GM21526 (cell line): ENCODE measurements around the gene ARFGAP2.

Experiments
- ATAC-seq: cut with Tn5 transposase; IDR thresholded peaks from one replicate; pipeline ENCODE4 v1.9.1; 2021; ENCODE audit warnings: moderate library complexity; ENCODE audit not compliant: unreplicated experiment, low FRiP score

ARFGAP2 gene

DNA sequence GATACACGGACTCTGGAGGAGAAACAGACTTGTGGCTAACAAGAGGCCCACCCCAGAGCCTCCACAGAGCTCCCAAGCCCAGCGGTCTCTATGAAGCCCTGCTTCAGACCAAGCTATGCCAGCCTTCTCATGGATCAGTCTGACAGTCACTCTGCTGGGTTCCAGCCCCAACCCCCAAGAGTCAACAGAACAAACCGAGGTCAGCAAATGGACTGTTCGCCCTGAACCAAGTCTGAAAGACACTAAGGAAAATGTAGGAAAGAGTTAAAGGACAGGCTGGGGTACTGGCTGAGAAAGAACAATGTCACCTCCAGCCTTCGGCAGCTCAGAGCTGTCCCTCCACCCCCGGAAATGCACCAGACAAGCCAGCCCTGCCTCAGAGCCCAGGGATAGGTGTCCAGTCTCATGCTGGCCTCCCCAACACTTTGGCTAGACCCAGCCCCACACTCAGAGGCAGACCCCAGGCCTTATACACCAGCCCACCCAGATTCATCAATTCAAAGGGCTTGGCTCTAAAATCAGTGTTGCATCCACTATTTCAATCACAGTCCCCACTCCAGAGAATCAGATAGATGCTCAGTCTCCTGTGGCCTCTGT lies 3.8 kb downstream of the ARFGAP2 start:
- ATAC-seq, result no peak

DNA sequence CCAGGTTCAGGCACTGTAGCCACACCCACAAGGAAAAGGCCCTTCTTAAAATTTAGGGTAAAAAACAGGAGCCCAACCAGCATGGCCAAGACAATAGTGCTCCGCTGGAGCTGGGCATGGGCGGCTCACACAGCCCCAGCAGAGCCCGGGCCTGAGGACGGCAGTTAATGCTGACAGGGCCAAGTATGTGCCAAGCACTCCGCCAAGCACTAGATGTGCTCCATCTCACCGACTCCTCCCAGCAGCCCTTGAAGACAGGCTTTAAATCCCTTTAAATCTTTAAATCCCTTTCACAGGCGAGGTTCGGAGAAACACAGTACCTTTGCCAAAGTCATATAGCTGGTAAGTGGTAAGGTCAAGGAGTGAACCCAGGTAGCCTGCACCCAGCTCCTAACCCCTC lies 4.8 kb downstream of the ARFGAP2 start:
- ATAC-seq, result no peak

DNA sequence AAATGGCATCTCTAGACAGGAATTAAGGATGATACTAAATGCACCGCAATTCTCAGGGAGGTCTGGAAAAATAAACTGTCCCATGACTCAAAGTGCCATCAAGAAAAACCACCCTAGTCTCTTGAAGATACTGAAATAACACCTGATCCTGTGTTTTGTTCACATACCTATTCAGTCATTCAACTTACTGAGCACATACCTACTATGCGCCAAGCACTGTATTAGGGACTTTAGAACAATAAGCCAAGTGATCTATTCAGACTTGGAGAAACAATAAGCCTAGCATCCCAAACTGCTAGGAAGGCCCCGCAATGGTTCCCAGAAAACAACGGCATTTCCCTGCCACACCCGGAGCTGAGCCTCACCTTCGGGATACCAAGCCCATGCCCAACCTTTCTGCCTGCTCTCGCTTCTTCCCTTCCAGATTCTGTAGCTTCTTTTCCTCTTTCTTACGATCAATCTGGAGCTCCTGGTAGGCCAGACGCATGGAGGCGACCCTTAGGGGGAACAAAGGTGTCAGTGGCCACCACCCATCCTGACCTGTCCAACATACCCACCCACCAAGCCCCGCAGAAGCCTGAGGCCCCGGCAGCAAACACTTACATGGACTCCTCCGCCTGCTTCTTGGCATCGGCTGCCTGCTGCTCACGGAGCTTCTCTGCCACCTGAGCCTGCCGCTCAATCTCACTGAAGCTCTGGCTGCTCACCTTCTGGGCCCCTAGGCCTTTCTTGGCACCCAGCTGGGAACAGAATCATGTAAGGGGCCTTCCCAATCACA lies 5.4 kb downstream of the ARFGAP2 start:
- ATAC-seq, result no peak

DNA sequence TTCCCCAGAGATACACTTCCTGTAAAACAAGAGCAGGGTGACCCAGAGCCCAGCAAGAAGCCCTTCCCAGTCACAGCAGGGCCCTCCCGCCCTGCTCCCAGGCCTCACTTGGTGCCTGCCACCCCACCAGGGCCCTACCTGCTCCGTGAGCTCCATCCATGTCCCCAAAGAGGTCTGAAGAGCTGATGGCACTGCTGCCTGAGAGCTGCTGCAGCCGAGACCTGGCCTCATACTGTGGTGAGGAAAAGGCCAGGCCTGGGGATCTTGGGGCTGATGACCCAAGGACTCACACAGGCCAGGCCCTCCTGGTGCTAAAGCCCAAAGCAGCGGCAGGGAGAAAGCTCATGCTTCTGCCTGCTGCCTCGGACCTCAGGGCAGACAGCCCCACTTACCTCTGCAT lies 10.3 kb downstream of the ARFGAP2 start:
- ATAC-seq, result no peak

DNA sequence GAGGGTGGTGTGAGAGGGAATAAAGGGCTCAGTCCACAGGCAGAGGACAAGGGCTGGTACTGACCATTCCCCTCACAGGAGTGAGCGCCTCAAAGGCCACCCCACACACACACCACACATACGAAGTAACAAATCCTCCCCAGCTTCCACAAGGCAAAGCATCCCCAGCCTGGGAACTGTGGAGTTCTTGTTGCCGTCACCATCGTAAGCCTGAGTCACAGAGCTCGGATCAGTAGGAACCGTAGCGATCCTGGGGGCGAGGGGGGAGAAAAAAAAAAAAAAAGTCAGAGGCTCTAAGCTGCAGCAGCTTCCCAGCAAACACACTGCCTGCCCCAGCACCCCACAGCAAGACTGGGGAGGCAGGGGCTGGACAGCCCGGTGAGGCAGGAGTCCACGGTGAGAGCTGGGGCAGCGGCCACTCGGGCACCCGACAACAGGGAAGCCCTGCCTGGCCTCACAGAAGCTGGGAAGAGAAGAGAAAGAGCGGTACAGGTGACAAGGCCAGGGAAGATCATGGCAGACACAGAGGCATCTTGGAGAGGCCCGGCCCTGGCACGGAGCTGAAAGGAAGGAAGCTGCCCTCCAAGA lies 11.3 kb downstream of the ARFGAP2 start:
- ATAC-seq, result no peak

DNA sequence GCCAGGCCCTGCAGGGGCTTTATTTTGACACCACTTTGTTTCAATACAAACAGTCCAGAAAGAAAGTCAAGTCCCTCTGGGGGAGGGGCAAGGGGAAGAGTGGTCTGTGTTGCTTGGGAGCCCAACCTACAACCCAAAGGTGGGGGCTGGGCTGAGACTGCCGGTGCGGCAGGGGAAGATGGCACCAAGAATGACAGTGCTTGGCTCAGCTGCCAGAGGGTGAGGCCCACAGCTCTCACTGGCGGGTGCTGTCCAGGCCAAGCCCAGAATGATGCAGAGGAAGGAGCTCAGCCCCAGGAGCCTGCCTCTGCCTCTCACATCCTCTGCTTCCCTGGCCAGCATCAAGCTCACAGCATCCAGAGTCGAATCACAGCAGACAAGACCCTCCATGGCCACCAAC lies 12.4 kb downstream of the ARFGAP2 start:
- ATAC-seq, result no peak

DNA sequence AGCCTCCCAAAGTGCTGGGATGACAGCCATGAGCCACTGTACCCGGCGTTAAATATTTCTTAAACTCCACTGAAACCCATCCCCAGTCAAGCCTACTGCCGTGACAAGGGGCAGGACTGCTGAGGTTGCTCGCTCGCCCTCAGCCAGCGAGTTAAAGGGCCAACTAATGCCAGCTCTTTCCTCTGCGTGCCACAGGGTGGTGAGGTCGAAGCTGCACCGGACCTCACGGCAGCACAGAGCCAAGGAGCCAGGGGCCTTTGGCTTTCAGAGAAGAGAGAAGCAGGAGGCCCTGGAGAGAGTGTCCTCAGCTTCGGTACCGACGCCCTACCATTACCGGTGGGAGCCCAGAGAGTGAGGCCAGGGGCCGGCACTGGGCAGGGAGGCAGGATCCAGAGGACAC lies 12.8 kb downstream of the ARFGAP2 start:
- no peak for ATAC-seq

DNA sequence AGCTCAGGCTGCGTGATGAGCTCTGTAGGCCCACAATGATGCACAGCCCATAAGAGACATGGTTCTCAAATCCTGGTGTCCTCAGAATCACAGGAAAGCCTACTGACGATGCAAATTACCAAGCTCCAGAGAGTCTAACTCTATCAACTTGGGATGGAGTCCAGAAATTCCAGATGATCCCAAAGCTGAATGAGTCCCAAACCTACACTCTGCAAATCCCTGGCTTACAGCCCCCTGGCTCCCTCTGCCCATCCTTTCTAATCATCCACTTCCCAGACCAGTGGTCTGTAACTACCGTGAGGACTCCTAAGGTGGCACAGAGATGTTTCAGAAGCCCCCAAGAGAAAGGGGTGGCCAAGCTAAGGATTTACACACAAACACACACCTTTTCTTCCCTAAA lies 13.5 kb downstream of the ARFGAP2 start:
- no peak for ATAC-seq

DNA sequence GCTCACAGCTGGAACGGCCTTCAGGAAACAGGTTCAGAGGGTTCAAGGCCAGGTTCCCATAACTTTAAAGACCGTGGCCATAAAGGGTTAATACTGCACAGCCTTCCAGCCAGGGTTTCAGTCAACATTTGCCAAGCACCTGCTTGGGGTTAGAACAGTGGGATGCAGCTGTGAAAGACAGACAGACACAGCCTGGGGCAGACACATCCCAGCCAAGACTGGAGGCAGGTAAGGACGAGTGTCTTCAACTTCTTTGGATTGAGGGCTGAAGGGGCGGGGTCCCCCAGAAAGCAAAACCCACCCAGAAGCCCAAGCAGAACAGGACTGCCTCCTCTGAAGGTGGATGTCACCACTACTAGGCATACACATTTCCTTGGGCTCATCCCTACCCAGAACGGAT lies 14.3 kb downstream of the ARFGAP2 start:
- ATAC-seq, result no peak

DNA sequence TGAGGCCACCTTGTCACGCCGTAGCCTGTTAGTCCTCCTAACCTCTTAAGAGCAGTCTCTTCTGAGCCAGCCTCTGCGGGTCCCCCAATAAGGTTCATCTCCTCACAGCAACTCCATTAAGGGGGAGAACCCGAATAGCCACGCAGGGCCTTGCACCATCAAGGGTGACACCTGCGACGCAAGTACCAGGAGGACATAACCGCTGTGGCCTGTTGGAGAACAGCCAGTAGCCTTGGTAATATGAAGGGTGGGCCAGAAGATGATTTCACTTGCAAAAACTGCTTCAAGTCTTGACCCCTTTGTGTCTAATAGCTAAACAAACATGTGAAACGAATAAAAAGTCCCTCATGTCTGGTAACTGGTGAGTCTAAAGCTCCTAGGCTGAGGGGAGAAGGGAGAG lies 14.8 kb downstream of the ARFGAP2 start:
- no peak for ATAC-seq

DNA sequence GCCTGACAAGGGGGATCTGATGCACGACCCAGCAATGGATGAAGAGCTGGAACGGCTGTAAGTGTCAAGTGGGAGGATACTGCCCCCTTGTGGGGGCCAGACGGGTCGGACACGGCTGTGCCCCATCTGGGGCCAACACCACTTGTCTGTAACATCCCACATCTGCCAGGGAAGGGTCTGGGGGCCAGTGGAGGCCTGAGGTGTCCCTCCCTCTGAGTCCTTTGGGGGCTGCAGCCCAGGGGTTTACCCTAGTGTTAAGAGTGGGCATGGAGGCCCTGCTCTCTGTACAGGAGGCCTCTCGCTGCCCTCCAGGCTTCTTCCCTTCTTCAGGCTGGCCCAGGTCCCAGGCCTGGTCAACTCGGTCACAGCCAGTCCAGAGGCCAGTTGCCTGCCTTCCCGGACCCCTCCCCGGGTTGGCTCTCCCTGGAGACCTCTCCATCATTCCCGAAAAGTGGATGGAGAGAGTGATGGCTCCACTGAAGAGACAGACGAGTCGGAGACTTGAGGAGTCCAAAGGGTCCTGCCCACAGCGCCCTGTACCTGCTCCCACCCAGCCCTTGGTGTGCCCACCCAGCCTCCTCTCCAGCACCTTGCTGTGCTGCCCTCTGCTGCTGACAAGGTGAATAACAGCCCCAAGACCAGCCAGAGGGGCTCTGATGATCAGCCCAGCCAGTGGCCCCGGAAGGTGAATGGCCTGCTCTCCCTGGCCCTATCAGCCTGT lies 15.4 kb downstream of the ARFGAP2 start:
- ATAC-seq, result no peak

DNA sequence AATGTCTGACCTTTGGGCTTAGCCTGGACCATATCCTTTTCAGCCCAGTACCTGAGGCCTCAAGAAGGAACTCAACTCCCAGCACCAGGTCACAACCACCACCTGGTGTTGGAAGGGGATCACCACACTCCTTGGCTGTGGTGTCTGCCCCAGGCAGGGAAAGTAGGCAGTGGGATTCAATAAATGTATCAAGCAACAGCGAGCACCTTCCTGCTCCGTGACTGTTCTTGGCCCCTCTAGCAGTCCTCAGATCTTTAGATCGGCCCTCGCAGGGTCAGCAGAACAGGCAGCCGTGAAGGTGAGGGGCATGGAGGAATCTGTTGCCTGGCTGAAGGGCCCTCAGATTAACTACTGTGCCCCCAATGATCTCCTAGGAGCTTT lies 15.9 kb downstream of the ARFGAP2 start:
- ATAC-seq, result no peak

DNA sequence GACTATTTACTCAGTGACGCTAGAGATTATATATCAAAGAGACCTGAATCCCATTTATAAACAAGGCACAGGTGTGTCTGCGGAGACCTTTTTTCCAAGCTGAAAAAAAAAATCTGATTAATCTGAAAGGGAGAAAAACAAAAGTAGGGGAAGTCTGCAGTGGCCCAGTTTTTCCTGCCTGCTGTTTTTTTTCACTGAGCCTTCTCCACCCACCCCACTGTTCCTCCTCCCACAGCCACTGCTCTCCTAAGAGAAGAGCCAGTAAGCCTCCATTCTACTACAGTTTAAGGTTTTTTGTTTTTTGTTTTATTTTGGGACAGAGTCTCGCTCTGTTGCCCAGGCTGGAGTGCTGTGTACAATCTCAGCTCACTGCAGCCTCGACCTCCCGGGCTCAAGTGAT lies 18.4 kb downstream of the ARFGAP2 start:
- no peak for ATAC-seq

DNA sequence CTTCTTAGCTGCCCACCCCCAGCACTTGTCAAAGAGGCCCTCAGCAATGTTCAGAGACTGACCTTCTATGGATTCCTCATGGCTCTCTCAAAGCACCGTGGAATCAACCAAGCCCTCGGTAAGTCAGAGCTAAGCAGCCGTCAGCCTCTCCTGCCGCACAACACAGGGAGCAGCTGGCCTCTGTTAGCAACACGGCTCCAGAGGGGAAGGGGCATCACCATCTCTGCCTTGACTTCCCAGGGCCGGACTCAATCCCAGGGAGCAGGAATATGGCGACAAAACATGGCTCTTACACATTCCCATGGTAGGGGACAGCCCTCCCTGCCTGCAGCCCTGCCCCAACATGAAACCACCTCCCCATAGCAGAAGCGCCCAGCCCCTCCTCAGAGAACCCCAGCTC lies 18.9 kb downstream of the ARFGAP2 start:
- ATAC-seq, result no peak

DNA sequence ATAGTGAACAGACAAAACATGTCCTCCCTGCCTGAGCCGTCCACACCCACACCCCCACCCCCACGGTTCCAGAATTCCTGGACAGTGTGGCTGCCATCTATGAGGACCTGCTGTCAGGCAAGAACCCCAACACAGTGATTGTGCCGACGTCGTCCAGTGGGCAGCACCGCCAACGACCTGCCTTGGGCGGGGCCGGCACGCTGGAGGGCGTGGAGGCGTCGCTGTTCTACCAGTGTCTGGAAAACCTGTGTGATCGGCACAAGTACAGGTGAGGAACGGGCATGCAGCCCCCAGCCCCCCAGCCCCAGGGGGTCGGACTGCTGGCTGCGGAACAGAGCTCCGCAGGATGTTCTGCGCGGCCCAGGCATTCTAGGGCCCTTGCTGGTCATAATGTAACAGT lies 19.7 kb downstream of the ARFGAP2 start:
- ATAC-seq, result no peak

DNA sequence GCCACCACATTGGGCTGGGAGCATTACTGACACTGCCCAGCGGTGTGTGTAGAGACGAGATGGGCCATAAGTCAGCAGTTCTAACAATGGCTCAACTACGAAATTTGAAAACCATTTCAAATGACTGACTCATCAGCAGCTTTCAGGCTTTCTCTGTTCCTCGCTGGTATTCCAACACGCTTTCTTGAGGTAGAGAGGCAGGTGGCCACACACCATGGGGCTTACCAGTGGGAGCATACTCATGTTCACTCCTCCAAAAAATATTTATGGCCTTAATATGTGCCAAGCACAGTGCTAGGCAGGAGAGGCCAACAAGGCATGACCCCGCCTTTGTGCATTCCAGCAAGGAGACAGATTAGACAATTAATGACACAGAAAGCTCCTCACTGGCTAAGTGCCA lies 20.3 kb downstream of the ARFGAP2 start:
- no peak for ATAC-seq

DNA sequence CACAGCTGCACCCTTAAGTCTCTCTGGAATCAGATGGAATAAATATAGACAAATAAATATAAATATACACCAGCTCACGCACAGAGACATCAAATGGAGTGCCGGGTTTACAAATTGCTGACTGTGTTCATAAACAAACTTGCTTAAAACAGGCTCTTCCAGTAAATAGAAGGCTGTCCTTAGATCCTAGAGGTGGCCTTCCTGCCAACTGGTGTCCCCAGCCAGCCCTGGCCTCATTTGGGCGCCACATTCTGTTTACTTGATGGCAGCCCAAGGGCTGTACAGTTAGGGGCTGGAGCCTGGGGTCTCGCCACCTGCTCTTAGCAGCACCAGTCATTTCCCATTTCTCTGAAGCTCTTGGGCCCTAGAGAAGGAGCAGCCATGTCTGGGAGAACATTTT lies 20.8 kb downstream of the ARFGAP2 start:
- no peak for ATAC-seq

DNA sequence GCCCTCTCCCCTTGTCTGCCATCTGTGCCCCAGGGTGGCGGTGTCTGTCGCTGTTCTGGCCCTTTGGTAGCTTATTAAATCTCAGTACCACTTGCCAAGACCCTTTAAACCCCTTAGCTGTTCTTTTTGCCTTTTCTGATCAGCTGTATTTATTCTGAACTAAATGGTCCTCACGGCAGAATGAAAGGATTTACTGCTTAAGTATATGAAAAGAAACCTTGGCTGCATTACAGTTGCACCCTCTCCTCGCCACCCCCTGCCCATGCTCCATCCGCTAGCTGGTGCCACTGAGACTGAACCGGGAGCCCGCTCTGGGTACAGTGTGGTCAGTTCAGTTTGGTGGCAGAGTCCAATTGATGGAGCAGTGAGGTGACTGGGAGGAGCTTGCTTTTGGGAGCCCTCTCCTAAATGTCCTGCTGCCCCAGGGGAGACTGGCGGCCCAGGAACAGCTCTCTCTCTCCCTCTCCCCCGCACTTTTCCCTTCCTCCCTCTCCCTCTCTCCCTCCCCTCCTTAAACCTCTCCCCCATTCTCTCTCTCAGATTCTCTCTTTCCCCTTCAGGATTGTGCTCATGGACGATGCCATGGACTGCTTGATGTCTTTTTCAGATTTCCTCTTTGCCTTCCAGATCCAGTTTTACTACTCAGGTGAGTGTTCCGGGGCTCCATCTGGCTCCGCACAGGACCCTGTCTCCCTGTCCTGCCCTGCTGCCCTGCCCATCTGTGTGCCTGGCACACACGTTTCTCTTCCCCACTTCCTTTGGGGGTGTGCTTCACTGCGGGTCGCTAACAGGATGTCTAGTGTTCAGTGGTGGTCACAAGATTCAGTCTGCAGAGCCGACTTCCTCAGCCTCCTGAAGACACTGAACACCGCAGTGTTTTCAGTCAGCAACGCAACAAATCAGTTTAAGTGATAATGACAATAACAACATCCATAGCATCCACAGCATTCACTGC lies 21.8 kb downstream of the ARFGAP2 start:
- ATAC-seq, result no peak

DNA sequence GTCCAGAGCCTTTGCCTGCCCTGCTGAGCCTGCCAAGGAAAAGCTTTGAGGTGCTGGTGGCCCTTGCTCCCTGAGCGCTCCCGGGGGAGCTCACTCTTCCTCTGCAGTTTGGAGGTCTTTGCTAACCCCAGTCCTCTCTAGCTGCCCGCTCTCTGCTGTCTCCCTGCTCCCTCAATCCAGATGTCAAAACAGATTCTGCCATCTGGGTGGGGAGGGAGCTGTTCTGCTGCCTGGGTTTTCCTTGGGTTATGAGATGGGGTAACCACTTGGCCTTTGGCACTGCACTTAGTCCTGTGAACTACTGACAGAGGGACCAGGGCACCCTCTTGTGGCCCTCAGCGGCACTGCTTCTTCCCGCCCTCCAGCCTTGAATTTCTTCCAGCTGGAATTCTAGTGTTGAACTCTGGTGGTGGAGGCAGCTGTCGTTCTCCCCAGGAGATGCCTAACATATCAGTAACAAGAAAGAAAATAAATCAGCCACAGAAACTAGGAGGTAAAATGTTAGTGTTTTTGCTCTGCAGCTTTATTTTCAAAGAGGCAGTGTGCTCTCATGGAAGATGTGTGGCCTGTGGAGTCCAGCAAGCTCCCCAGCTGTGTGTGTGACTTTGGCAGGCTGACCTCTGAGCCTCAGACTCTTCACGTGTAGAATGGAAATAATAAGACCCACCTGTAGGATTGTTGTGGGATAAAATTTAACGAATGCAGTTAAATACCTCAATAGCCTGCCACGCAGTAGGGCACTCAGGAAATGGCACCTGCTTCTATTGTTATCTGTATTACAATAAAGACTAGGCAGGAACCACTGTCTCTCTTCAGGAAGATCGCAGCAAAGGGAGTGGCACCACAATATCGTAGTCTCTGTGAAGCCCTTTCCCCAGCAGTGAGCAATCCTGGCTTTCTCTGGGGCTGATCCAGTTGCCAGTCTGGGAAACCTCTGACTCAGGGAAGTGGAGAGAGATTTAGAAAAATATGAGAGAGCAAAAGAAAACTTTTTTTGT lies 23.4 kb downstream of the ARFGAP2 start:
- no peak for ATAC-seq
